MCF 10A (cell line): ENCODE results near the gene ARNT2. TPM values are rescaled to one million over a fixed set of nuclear protein-coding genes. Genes with fewer than 3 reads are reported as not detected.

Source experiments
- BruUV-seq: library from RNA; stranded (reverse); fragments of 400-500 nt; replicated peaks from 2 replicates; lab custom pipeline; 2021; lab: Mats Ljungman, UMichigan
- CTCF ChIA-PET: fragments of 300-600 bp; sonication (Branson Sonifier 250); formaldehyde crosslinking; extraction: SDS; loops from one replicate; lab custom pipeline; 2021; ENCODE audit warnings: antibody characterized with exemption, inconsistent platforms; lab: Yijun Ruan, JAX
- POLR2A ChIA-PET: fragments of 300-600, 350-650 bp; sonication (Branson Sonifier 250); formaldehyde crosslinking; extraction: SDS; loops from one replicate; lab custom pipeline; 2020; ENCODE audit warnings: antibody characterized with exemption, inconsistent platforms; lab: Yijun Ruan, JAX
- DNase-seq: peaks from one replicate; pipeline ENCODE4 v3.0.0-alpha.2; 2018; ENCODE audit not compliant: unreplicated experiment
- H3K27ac Mint-ChIP-seq: one replicate; pipeline ENCODE4 v1.8.0; 2022; ENCODE audit warnings: mild to moderate bottlenecking, low read depth, mixed read lengths; ENCODE audit not compliant: unreplicated experiment
- H3K27me3 Mint-ChIP-seq: one replicate; pipeline ENCODE4 v1.8.0; 2022; ENCODE audit warnings: mixed read lengths; ENCODE audit not compliant: insufficient read depth, unreplicated experiment
- H3K36me3 Mint-ChIP-seq: one replicate; pipeline ENCODE4 v1.8.0; 2022; ENCODE audit warnings: mild to moderate bottlenecking, moderate library complexity, mixed read lengths; ENCODE audit not compliant: insufficient read depth, unreplicated experiment
- H3K4me1 Mint-ChIP-seq: one replicate; pipeline ENCODE4 v1.8.0; 2022; ENCODE audit warnings: mixed read lengths; ENCODE audit not compliant: insufficient read depth, unreplicated experiment
- H3K4me3 Mint-ChIP-seq: one replicate; pipeline ENCODE4 v1.8.0; 2022; ENCODE audit warnings: mild to moderate bottlenecking, moderate library complexity, mixed read lengths; ENCODE audit not compliant: unreplicated experiment
- H3K9me3 Mint-ChIP-seq: one replicate; pipeline ENCODE4 v1.8.0; 2022; ENCODE audit warnings: mixed read lengths; ENCODE audit not compliant: unreplicated experiment
- intact Hi-C: fragments of 100-400 bp; cut with micrococcal nuclease; formaldehyde crosslinking; loops from 2 replicates; pipeline ENCODE4 v1.14.1; 2022
- total RNA-seq: library from RNA; stranded (reverse); gene quantifications from 2 replicates; pipeline ENCODE4 v1.2.3, GENCODE V29; 2022
- TF ChIP-seq, protein P1 (sequence below): fragments of 200-600 bp; IDR thresholded peaks from one replicate; pipeline ENCODE4 v1.8.0; 2022; ENCODE audit warnings: antibody characterized with exemption, mild to moderate bottlenecking; ENCODE audit not compliant: unreplicated experiment

ARNT2 gene
- total RNA-seq, 1 experiment from 2014 or later, result 1.6 TPM

- intact Hi-C loops, result no loop called here
- no peak for DNase-seq
- TF ChIP-seq, protein P1, sequence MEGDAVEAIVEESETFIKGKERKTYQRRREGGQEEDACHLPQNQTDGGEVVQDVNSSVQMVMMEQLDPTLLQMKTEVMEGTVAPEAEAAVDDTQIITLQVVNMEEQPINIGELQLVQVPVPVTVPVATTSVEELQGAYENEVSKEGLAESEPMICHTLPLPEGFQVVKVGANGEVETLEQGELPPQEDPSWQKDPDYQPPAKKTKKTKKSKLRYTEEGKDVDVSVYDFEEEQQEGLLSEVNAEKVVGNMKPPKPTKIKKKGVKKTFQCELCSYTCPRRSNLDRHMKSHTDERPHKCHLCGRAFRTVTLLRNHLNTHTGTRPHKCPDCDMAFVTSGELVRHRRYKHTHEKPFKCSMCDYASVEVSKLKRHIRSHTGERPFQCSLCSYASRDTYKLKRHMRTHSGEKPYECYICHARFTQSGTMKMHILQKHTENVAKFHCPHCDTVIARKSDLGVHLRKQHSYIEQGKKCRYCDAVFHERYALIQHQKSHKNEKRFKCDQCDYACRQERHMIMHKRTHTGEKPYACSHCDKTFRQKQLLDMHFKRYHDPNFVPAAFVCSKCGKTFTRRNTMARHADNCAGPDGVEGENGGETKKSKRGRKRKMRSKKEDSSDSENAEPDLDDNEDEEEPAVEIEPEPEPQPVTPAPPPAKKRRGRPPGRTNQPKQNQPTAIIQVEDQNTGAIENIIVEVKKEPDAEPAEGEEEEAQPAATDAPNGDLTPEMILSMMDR, result no peak
- ChIA-PET CTCF (no interaction called here), POLR2A (interaction anchor here (1.2 kb wide), 1 partner anchor 18 kb away, joined by 3 read pairs; no protein-coding TSS in a partner anchor)
- Mint-ChIP-seq H3K4me3 (no peak overlapping the region), H3K4me1 (no peaks in the 10 kb centered on the region), H3K27ac (no peak overlapping the region), H3K36me3 (peaks cover 6% of the 10 kb centered on the region), H3K9me3 (no peaks in the 10 kb centered on the region), H3K27me3 (peaks cover 82% of the 10 kb centered on the region)
- no TSS peak for BruUV-seq
Measured at GRCh38 chr15:80405554-80405850, 1.3 kb downstream of the ARNT2 start.

DNA sequence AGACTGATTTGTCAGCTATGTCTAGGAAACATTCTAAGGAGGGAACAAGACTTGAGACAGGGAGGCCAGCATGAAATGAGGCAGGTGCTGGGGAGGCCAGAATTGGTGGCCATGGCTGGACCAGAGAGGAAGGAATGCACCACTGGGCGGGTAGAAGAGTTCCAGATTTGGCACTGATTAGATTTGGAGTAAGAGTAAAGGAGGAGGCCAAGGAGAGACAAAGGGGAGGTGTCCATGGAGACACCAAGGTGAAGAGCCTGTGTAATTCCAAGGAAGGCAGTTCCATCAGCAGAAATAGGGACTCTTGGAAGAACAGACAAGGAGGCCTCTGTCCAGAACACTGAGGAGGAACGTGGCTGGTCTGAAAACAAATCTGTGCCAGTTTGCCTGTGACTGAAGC is 1.8 kb downstream of the ARNT2 start:
- ChIA-PET POLR2A (no interaction called here), CTCF (no interaction called here)
- intact Hi-C loops, result no loop called here
- no TSS peak for BruUV-seq
- Mint-ChIP-seq H3K9me3 (no peaks in the 10 kb centered on the region), H3K4me1 (no peaks in the 10 kb centered on the region), H3K27me3 (peaks cover 84% of the 10 kb centered on the region), H3K27ac (no peak overlapping the region), H3K4me3 (no peak overlapping the region), H3K36me3 (peaks cover 6% of the 10 kb centered on the region)
- TF ChIP-seq, protein P1, result no peak
- no peak for DNase-seq

GRCh38 chr15:80411788-80412288 is 7.7 kb downstream of the ARNT2 start:
- Mint-ChIP-seq H3K36me3 (peaks cover 6% of the 10 kb centered on the region), H3K9me3 (no peaks in the 10 kb centered on the region), H3K27ac (no peak overlapping the region), H3K4me3 (no peak overlapping the region), H3K27me3 (peaks cover 46% of the 10 kb centered on the region), H3K4me1 (no peaks in the 10 kb centered on the region)
- TF ChIP-seq, protein P1, result no peak
- BruUV-seq, result no TSS peak
- intact Hi-C loops, result no loop called here
- POLR2A ChIA-PET, result no interaction called here
- CTCF ChIA-PET, result no interaction called here
- no peak for DNase-seq

GRCh38 chr15:80414546-80415357 is 10.6 kb downstream of the ARNT2 start:
- BruUV-seq, result no TSS peak
- TF ChIP-seq, protein P1, result no peak
- Mint-ChIP-seq H3K36me3 (peaks cover 2% of the 10 kb centered on the region), H3K4me3 (no peak overlapping the region), H3K27ac (no peak overlapping the region), H3K27me3 (peaks cover 17% of the 10 kb centered on the region), H3K4me1 (peaks cover 7% of the 10 kb centered on the region), H3K9me3 (no peaks in the 10 kb centered on the region)
- intact Hi-C loops, result no loop called here
- ChIA-PET POLR2A (no interaction called here), CTCF (interaction anchor here (0.6 kb wide), 1 partner anchor 39 kb away, joined by 3 read pairs; no protein-coding TSS in a partner anchor)
- DNase-seq, result no peak
